Esophagus mucosa (tissue), 1 donor: ENCODE data around the gene PLEKHG1. TPM values are rescaled to one million over a fixed set of nuclear protein-coding genes. Genes with fewer than 3 reads are reported as not detected.
A peak's percentile ranks its signal among the peaks of the same experiment; 100 is the strongest.

Source experiments
- ATAC-seq: fragments of 200-7000 bp; cut with Tn5 transposase; one replicate; pipeline ENCODE4 v1.9.1; 2020
- total RNA-seq: library from RNA; stranded (reverse); gene quantifications from one replicate; pipeline ENCODE4 v1.2.4, GENCODE V29; 2023
- donor health status: DM: yes; HTN: yes; CAD: no.

The PLEKHG1 gene
- total RNA-seq, result 34.2 TPM

- ATAC-seq, result peak; percentile 96
Measured at GRCh38 chr6:150599199-150600009, at the start of gene PLEKHG1. Gene PLEKHG1, plus strand, starts transcription at chr6:150599885. Its CDS starts 133,797 bp downstream, at chr6:150733682.

GRCh38 chr6:150550244-150550643, 49.4 kb upstream of the PLEKHG1 start:
- no peak for ATAC-seq

GRCh38 chr6:150557043-150557599, 42.6 kb upstream of the PLEKHG1 start:
- no peak for ATAC-seq

- ATAC-seq, result peak; percentile 97
Measured at GRCh38 chr6:150560004-150560883, 39.4 kb upstream of the PLEKHG1 start.

GRCh38 chr6:150560884-150561219, 38.8 kb upstream of the PLEKHG1 start:
- peak; percentile 61 for ATAC-seq

- ATAC-seq, result peak; percentile 65
Measured at GRCh38 chr6:150565945-150566344, 33.7 kb upstream of the PLEKHG1 start.

GRCh38 chr6:150566486-150566885, 33.2 kb upstream of the PLEKHG1 start:
- ATAC-seq, result peak; percentile 64

- no peak for ATAC-seq
Measured at GRCh38 chr6:150567380-150567779, 32.3 kb upstream of the PLEKHG1 start.

- no peak for ATAC-seq
Measured at GRCh38 chr6:150567823-150568383, 31.8 kb upstream of the PLEKHG1 start.

GRCh38 chr6:150568560-150568959, 31.1 kb upstream of the PLEKHG1 start:
- no peak for ATAC-seq

GRCh38 chr6:150569161-150569560, 30.5 kb upstream of the PLEKHG1 start:
- no peak for ATAC-seq

- peak; percentile 26 for ATAC-seq
Measured at GRCh38 chr6:150573041-150573681, 26.5 kb upstream of the PLEKHG1 start.

GRCh38 chr6:150575836-150576235, 23.8 kb upstream of the PLEKHG1 start:
- ATAC-seq, result no peak

GRCh38 chr6:150576651-150577226, 22.9 kb upstream of the PLEKHG1 start:
- ATAC-seq, result no peak

- peak; percentile 39 for ATAC-seq
Measured at GRCh38 chr6:150579611-150580010, 20.1 kb upstream of the PLEKHG1 start.

- peak; percentile 31 for ATAC-seq
Measured at GRCh38 chr6:150580489-150580888, 19.2 kb upstream of the PLEKHG1 start.

- ATAC-seq, result no peak
Measured at GRCh38 chr6:150584065-150584464, 15.6 kb upstream of the PLEKHG1 start.

GRCh38 chr6:150584596-150584995, 15.1 kb upstream of the PLEKHG1 start:
- ATAC-seq, result no peak

- peak; percentile 74 for ATAC-seq
Measured at GRCh38 chr6:150586850-150587359, 12.8 kb upstream of the PLEKHG1 start.

GRCh38 chr6:150587637-150588036, 12.0 kb upstream of the PLEKHG1 start:
- ATAC-seq, result no peak

GRCh38 chr6:150588888-150589499, 10.7 kb upstream of the PLEKHG1 start:
- no peak for ATAC-seq
